HG03039 (cell line): ENCODE data around the gene ZNF366.

Experiments used
- ATAC-seq: cut with Tn5 transposase; IDR thresholded peaks from one replicate; pipeline ENCODE4 v1.9.1; 2021; ENCODE audit warnings: mild to moderate bottlenecking, moderate library complexity; ENCODE audit not compliant: unreplicated experiment

Gene ZNF366

GRCh38 chr5:72494623-72495124 is 12.5 kb downstream of the ZNF366 start:
- no peak for ATAC-seq

GRCh38 chr5:72489536-72489935 is 17.7 kb downstream of the ZNF366 start:
- no peak for ATAC-seq

- no peak for ATAC-seq
Observed at GRCh38 chr5:72488756-72489155, 18.5 kb downstream of the ZNF366 start.

- ATAC-seq: no peak
Observed at GRCh38 chr5:72487177-72487576, 20.0 kb downstream of the ZNF366 start.

- no peak for ATAC-seq
Observed at GRCh38 chr5:72486371-72486770, 20.8 kb downstream of the ZNF366 start.

- ATAC-seq: no peak
Observed at GRCh38 chr5:72485430-72485974, 21.7 kb downstream of the ZNF366 start.

- no peak for ATAC-seq
Observed at GRCh38 chr5:72482046-72482445, 25.2 kb downstream of the ZNF366 start.

GRCh38 chr5:72480841-72481240 is 26.4 kb downstream of the ZNF366 start:
- no peak for ATAC-seq

GRCh38 chr5:72479921-72480320 is 27.3 kb downstream of the ZNF366 start:
- no peak for ATAC-seq

GRCh38 chr5:72478684-72479083 is 28.5 kb downstream of the ZNF366 start:
- no peak for ATAC-seq

GRCh38 chr5:72478276-72478675 is 28.9 kb downstream of the ZNF366 start:
- ATAC-seq: no peak

- no peak for ATAC-seq
Observed at GRCh38 chr5:72477644-72478043, 29.6 kb downstream of the ZNF366 start.

GRCh38 chr5:72477176-72477575 is 30.0 kb downstream of the ZNF366 start:
- ATAC-seq: no peak

- no peak for ATAC-seq
Observed at GRCh38 chr5:72476721-72477120, 30.5 kb downstream of the ZNF366 start.

GRCh38 chr5:72476275-72476674 is 30.9 kb downstream of the ZNF366 start:
- no peak for ATAC-seq

GRCh38 chr5:72474516-72474915 is 32.7 kb downstream of the ZNF366 start:
- ATAC-seq: no peak

GRCh38 chr5:72474046-72474500 is 33.1 kb downstream of the ZNF366 start:
- ATAC-seq: no peak

GRCh38 chr5:72472666-72473422 is 34.4 kb downstream of the ZNF366 start:
- ATAC-seq: no peak

- no peak for ATAC-seq
Observed at GRCh38 chr5:72472031-72472430, 35.2 kb downstream of the ZNF366 start.

GRCh38 chr5:72470826-72471225 is 36.4 kb downstream of the ZNF366 start:
- ATAC-seq: no peak

- no peak for ATAC-seq
Observed at GRCh38 chr5:72468606-72469005, 38.6 kb downstream of the ZNF366 start.

GRCh38 chr5:72468024-72468423 is 39.2 kb downstream of the ZNF366 start:
- no peak for ATAC-seq
